ENCODE data around the gene SNAPIN.

Gene SNAPIN

GRCh38 chr1:153679337-153680119 lies 21.0 kb downstream of the SNAPIN start:
- DNase-seq: no peak

GRCh38 chr1:153680120-153680403 lies 21.6 kb downstream of the SNAPIN start:
- no peak for DNase-seq

GRCh38 chr1:153682730-153683129 lies 24.2 kb downstream of the SNAPIN start:
- DNase-seq: no peak

- DNase-seq: no peak
These were observed 25.4 kb downstream of the SNAPIN start for GRCh38 chr1:153683854-153684253.

- DNase-seq: no peak
These were observed 26.4 kb downstream of the SNAPIN start for GRCh38 chr1:153684892-153685291.

GRCh38 chr1:153685544-153686340 lies 27.2 kb downstream of the SNAPIN start:
- no peak for DNase-seq

- DNase-seq: no peak
These were observed 29.0 kb downstream of the SNAPIN start for GRCh38 chr1:153687346-153688125.

GRCh38 chr1:153688276-153688675 lies 29.8 kb downstream of the SNAPIN start:
- no peak for DNase-seq

GRCh38 chr1:153688736-153689328 lies 30.3 kb downstream of the SNAPIN start:
- no peak for DNase-seq

GRCh38 chr1:153693466-153693865 lies 35.0 kb downstream of the SNAPIN start:
- no peak for DNase-seq

- DNase-seq: no peak
These were observed 38.2 kb downstream of the SNAPIN start for GRCh38 chr1:153696741-153697140.

- DNase-seq: no peak
These were observed 38.9 kb downstream of the SNAPIN start for GRCh38 chr1:153697191-153698019.

- no peak for DNase-seq
These were observed 39.8 kb downstream of the SNAPIN start for GRCh38 chr1:153698020-153698922.

GRCh38 chr1:153698923-153699714 lies 40.6 kb downstream of the SNAPIN start:
- DNase-seq: no peak

GRCh38 chr1:153699768-153700167 lies 41.3 kb downstream of the SNAPIN start:
- no peak for DNase-seq

GRCh38 chr1:153705484-153705883 lies 47.0 kb downstream of the SNAPIN start:
- DNase-seq: no peak

GRCh38 chr1:153711026-153711425 lies 52.5 kb downstream of the SNAPIN start:
- no peak for DNase-seq
